HG03135 (cell line): ENCODE measurements around the gene SLC25A38.
A peak's percentile ranks its signal among the peaks of the same experiment; 100 is the strongest.

Experiments used
- ATAC-seq: cut with Tn5 transposase; IDR thresholded peaks from one replicate; pipeline ENCODE4 v1.9.1; 2021; ENCODE audit warnings: mild to moderate bottlenecking, moderate library complexity; ENCODE audit not compliant: unreplicated experiment

SLC25A38 gene

DNA sequence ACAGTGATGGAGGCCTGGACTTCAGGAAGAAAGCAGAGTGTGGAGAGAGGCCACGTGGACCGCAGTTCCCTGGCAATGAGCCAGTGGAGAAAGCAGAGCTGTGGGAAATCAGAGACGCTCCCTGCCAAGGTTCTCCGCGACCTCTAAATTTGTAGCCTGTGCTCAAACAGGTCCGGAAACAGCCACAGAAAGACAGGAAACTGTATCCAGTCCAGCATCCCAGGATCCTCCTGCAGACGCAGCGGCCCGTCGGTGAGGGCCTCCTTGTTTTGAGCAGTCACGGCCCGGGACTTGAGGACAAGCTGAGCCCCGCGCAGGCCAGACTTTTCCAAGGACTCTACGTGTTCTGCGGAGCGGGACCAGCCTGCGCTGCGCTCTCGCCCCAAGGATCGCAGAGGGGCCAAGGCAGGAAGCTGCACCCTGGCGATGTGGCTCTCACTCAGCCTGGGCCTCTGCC is 45.6 kb downstream of the SLC25A38 start:
- no peak for ATAC-seq

DNA sequence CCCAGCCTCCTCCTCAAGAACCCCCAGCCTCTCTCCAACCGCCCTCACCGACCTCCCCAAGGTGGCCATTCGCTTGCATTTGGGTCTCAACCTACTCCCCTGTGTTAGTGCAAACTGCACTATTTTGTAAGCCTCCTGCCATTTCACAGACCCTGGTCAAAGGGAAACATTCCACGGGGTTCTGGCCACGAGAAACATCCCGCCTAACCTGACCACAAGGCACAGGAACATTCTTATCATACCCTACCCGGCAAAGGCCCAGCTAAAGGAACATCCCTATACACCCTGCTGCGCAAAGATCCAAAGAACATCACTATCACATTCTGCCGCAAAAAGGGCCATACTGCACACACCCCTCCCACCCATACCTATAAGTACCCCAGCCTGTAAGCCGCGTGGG is 46.3 kb downstream of the SLC25A38 start:
- no peak for ATAC-seq

DNA sequence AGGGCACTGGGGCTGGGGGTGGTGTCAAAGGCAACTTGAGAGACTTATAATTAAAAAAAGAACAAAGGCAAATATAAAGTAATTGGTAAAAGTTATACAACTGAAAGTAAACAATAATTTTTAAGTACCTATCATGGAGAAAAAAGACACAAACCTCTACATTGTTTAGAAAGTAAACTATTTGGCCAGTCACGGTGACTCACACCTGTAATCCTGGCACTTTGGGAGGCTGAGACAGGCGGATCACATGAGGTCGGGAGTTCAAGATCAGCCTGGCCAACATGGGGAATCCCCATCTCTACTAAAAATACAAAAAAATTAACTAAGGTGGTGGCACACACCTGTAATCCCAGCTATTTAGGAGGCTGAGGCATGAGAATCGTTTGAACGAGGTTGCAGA is 49.2 kb downstream of the SLC25A38 start:
- ATAC-seq: no peak

DNA sequence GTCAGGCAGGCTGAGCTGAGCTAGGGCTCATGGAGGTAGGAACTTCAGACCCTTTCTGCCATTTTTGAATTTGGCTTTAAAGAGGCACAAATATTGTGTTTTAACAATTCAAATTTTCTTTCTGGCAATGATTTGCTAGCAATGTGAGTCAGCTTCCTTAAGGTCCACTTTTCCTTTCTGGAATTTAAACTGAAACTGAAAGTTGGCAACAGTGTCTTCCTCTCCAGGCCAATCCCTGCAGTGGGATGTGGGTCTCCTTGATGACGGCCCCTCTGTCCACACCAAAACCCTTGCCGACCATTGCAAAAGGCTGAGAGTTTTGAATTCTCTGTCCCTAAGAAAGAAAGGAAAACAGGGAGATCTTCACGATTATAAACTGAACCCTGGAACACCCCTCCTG is 50.5 kb downstream of the SLC25A38 start:
- ATAC-seq: no peak

DNA sequence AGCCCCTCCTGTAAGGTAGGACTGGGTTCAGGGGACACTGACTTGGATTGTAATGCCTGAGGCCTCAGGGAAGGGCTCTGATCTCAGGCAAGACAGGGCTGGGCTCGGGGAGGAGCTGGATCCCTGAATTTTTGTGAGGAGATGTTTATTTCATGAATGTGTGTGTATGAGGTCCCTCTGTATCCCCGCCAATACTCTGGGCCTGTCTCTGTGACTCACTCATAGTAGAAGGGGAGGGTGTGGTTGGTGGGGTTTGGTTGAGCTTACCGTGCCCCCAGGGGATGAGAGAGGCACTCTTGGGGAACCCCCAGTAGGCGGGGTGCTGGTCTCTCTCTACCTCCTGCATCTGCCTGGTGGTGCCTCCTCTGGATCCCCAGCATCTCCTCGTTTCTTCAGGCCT is 51.4 kb downstream of the SLC25A38 start:
- ATAC-seq: peak; percentile 69

DNA sequence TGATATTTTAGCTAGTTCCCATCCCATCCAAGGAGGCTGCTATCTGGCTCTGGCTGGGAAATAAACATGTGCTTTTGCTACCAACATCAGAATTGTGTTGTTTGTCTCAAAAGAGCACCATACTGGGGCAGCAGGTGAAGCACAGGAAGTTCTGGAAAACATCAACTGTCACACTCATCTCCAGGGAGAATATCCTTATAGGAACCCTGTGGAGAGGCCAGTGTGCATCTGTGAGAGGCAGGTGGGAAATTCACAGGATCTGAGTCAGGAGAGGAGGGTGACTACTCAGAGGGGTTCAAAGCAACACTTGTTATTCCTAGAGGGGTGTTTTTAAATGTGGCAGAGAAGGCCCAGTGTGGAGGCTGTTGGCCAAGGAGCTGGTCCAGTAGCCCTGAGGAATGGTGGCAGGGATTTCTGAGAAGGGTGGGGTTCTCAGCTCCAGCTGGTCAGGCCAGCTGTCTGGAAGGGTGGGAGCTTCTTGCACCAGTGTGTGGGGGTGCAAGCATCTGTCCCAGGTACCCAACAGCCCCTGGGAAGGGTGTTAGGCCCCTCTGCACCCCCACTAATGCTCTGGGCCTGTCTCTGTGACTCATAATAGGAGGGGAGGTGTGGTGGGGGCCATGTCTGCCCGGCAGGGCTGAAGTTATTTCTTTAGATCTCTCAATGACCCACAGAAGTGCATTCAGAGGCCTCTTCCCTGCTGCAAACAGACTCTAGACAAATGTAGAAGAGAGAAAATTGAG is 52.0 kb downstream of the SLC25A38 start:
- ATAC-seq: no peak

DNA sequence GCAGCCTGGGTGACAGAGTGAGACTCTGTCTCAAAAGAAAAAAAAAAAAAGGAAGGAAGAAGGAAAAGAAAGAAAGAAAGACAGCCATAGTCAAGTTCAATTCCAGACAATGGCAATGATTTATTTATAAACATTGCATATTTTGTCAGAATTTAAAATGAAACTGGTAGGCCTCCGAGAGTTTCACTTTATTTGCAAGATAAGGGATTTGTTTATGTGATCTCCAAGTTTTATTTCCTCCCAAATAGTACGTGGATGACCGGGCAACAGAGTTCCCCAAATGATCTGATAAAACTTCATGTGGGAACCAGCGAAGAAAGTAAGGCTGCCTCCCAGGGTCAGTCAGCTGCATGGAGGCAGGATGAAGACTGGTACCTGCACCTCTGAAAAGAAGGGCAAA is 55.7 kb downstream of the SLC25A38 start:
- no peak for ATAC-seq

DNA sequence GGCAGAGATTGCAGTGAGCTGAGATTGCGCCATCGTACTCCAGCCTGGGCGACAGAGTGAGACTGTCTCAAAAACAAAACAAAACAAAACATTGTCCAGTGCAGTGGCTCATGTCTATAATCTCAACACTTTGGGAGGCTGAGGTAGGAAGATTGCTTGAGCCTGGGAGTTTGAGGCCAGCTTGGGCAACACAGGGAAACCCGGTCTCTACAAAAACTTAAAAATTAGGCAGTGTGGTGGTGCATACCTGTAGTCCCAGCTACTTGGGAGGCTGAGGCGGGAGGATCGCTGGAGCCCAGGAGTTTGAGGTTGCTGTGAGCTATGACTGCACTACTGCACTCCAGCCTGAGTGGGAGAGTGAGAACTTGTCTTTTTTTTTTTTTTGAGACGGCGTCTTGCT is 57.1 kb downstream of the SLC25A38 start:
- no peak for ATAC-seq

DNA sequence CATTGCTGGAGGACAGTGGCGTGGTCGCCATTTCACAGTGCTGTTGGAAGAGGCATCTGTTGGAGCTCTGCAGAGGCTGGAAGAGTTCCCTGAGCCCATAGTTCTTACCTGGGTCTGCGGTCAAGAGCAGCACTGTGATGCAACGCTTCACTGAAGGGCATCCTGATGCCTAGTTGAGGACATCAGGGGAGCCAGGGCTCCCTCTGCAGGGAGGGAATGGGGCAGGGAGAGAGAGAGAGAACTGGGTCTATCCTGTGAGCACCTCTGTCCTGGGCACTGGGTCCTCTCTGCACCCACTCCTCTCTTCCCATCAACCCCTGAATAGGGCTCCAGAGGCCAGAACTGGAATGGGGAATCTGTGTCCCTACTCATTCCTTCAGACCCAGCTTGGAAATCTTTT is 60.4 kb downstream of the SLC25A38 start:
- ATAC-seq: no peak

DNA sequence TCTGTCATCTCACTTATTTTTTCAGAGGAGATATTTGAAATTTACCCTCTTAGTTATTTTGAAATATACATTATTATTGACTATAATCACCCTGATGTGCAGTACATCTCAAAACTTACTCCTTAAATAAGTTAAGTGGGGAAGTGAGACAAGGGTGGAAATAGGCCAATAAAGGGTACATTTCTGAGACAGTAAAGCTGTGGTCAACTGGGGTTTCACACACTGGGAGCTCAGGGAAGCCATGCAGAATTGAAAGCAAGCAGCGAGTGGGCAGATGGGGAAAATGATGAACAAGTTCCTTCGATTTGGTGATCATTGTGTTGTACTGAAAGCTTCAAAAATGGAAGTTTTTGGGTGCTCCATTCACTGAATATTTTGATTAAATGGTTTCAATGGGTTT is 62.8 kb downstream of the SLC25A38 start:
- ATAC-seq: no peak

DNA sequence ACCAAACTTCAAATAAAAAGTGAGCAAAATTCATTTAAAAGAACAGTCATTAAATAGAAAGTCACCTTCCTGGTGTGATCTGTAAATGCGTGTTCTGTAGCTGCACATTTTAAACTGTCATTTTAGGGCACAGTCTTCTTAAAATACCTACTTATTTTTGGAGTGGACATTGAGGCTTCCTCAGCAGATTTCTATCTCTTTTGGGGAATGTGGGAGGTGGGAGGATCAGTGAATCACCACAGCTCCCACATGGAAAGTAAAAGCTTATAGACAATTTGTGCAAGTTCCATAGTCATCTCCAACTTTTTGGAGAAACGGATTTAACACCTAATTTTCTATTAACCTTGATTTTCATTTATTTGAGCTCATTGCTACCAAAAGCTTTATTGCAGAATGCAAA is 63.3 kb downstream of the SLC25A38 start:
- ATAC-seq: no peak
